ENCODE measurements around the gene SCYGR2. TPM values are rescaled to one million over a fixed set of nuclear protein-coding genes. Genes with fewer than 3 reads are reported as not detected.

SCYGR2 gene
- total and polyA plus RNA-seq, 2 donors (not counting 3 experiments of a cell fraction or from before 2014, with no cell fraction given): not detected

DNA sequence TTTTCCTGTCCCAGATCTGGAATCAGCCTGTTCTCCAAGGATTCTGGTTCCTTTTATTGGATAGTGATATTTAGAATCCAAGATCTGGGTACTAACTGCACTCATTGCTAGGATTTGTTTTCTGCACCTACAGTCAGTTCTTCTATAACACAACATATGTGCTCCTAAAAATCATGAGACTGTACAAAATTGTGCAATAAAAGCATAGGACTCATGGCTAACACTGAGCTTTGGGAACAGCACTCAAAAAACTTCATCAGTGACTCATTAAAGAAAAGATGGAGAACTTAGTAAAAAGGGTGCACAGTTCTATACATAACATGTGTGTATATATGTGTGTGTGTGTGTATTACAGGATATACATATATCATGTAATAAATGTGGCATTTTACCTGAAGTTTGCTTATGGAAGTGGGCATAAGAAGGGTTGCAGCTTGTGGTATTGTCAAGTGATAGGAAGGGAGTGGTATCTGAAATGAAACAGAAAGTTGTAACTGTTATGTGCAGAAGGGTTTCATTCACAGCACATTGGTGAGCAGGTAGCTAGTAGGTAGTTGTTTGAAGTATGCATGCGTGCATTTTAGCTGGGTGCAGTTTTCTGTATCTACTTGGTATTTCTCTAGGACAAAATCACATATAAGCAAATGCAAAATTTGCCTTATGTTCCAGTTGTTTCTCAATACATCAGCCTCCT is 5.9 kb upstream of the SCYGR2 start:
- dilution Hi-C loops (cut with MboI; ENCODE audit: extremely low pct_ligation_motif_present, low sequenced_read_pairs): no loop called here
- intact Hi-C loops (cut with micrococcal nuclease): no loop called here
- CTCF ChIA-PET: no interaction called here

More for the DNA sequence above, 5.9 kb upstream of the SCYGR2 start:
- POLR2A ChIA-PET: no interaction called here
- Histone ChIP-seq H3K9me3 (replicated peaks; ENCODE audit: control insufficient read depth, insufficient read depth, low read length) (no peaks in the 10 kb centered on the region), H3K9me1 (replicated peaks; ENCODE audit: control insufficient read depth, extremely low read depth, insufficient read depth, low read length) (no peaks in the 10 kb centered on the region), H3K27ac (ENCODE audit: insufficient read depth, low read depth, low read length) (no peak overlapping the region), H4K20me1 (replicated peaks; ENCODE audit: control insufficient read depth, extremely low read depth, insufficient read depth, low read length) (no peaks in the 10 kb centered on the region), H2AFZ (ENCODE audit: low read depth, low read length) (no peak overlapping the region), H3K9ac (replicated peaks; ENCODE audit: extremely low read depth, insufficient read depth, low read length) (no peak overlapping the region), H3K4me3 (replicated peaks in 1 of 3; ENCODE audit: insufficient read depth in 1 of 3, low read depth in 1 of 3, low read length in 3 of 3) (no peak overlapping the region), H3K27me3 (ENCODE audit: control insufficient read depth in 2 of 2, insufficient read depth in 2 of 2, low read length in 2 of 2) (peaks cover 2 to 4% of the 10 kb centered on the region in 2 experiments), H3K4me1 (ENCODE audit: control insufficient read depth, extremely low read depth, insufficient read depth, low read length) (no peaks in the 10 kb centered on the region), H3K4me2 (ENCODE audit: insufficient read depth, low read length) (no peak overlapping the region), H3K79me2 (ENCODE audit: control insufficient read depth, insufficient read depth, low read length) (no peaks in the 10 kb centered on the region), H3K36me3 (ENCODE audit: control insufficient read depth in 2 of 2, extremely low read depth in 1 of 2, insufficient read depth in 2 of 2, low read length in 2 of 2) (no peaks in the 10 kb centered on the region)
- BruUV-seq (replicated peaks): no TSS peak
- no peak for DNase-seq (ENCODE audit: low read depth, low spot score)
- no peak for TF ChIP-seq POLR2AphosphoS5 (IDR thresholded peaks at IDR 0.05; ENCODE audit: insufficient read depth, low read depth, low read length)
- no peak for TF ChIP-seq GATA2 (IDR thresholded peaks at IDR 0.05; ENCODE audit: insufficient read depth, insufficient read length, low read depth, low read length)
- TF ChIP-seq FOS (IDR thresholded peaks at IDR 0.05; ENCODE audit: borderline replicate concordance, insufficient read depth, low read length): no peak
- TF ChIP-seq JUN (IDR thresholded peaks at IDR 0.05; ENCODE audit: borderline replicate concordance, insufficient read depth, insufficient read length, low read depth): no peak
- TF ChIP-seq, protein P1, sequence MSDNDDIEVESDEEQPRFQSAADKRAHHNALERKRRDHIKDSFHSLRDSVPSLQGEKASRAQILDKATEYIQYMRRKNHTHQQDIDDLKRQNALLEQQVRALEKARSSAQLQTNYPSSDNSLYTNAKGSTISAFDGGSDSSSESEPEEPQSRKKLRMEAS (IDR thresholded peaks at IDR 0.05; ENCODE audit: insufficient read depth, insufficient read length): no peak
- TF ChIP-seq MYC (IDR thresholded peaks at IDR 0.05; ENCODE audit: low read depth, low read length): no peak
- no peak for TF ChIP-seq POLR2A (IDR thresholded peaks at IDR 0.05; ENCODE audit: low read depth, low read length)
- no peak for TF ChIP-seq EZH2 (IDR thresholded peaks at IDR 0.05; ENCODE audit: borderline replicate concordance, low read depth, low read length, severe bottlenecking)
- no peak for TF ChIP-seq CTCF (IDR thresholded peaks at IDR 0.05; ENCODE audit: extremely low read depth in 1 of 2, insufficient read depth in 1 of 2, low read depth in 1 of 2, low read length in 2 of 2)
- FAIRE-seq: no peak
